ENCODE data around the gene PIGW. TPM values are rescaled to one million over a fixed set of nuclear protein-coding genes. Genes with fewer than 3 reads are reported as not detected.

PIGW gene
- total and polyA plus RNA-seq, 9 of the 15 experiments (the other 6 are each of a cell fraction or from before 2014, with no cell fraction given) = 9.5 to 33.9 (median 21.2) TPM

- TF ChIP-seq POLR2H (tag; IDR thresholded peaks at IDR 0.05; ENCODE audit: low read depth) (peak; percentile 86; the same call in 1 of the 2 replicates), ZC3H4 (CRISPR knock-in tag; IDR thresholded peaks at IDR 0.05; ENCODE audit: borderline replicate concordance) (peak; percentile 61; the same call in 1 of the 2 replicates), SAP30 (IDR thresholded peaks at IDR 0.05; ENCODE audit: borderline replicate concordance, insufficient read depth, low read depth, low read length, poor library complexity, severe bottlenecking) (no peak), SMAD4 (CRISPR knock-in tag; conservative IDR thresholded peaks at IDR 0.05) (0 out of 2 replicates have a peak, but pooled peaks have one; percentile 9), ZBTB7A (IDR thresholded peaks at IDR 0.05; ENCODE audit: borderline replicate concordance, control insufficient read depth, low read depth, low read length) (peak; percentile 72; the same call in 1 of the 2 replicates), ETV1 (tag; conservative IDR thresholded peaks at IDR 0.05; ENCODE audit: low read depth) (peak; percentile 18; the same call in 1 of the 2 replicates), ZNF274 (IDR thresholded peaks at IDR 0.05; ENCODE audit: borderline replicate concordance, low read depth, low read length) (no peak), FOXO4 (CRISPR knock-in tag; IDR thresholded peaks at IDR 0.05) (no peak), E2F8 (IDR thresholded peaks at IDR 0.05; ENCODE audit: low read depth, partially characterized antibody) (no peak), ZFX (CRISPR knock-in tag; IDR thresholded peaks at IDR 0.05) (peak; percentile 87)
- TF ChIP-seq, protein P1, sequence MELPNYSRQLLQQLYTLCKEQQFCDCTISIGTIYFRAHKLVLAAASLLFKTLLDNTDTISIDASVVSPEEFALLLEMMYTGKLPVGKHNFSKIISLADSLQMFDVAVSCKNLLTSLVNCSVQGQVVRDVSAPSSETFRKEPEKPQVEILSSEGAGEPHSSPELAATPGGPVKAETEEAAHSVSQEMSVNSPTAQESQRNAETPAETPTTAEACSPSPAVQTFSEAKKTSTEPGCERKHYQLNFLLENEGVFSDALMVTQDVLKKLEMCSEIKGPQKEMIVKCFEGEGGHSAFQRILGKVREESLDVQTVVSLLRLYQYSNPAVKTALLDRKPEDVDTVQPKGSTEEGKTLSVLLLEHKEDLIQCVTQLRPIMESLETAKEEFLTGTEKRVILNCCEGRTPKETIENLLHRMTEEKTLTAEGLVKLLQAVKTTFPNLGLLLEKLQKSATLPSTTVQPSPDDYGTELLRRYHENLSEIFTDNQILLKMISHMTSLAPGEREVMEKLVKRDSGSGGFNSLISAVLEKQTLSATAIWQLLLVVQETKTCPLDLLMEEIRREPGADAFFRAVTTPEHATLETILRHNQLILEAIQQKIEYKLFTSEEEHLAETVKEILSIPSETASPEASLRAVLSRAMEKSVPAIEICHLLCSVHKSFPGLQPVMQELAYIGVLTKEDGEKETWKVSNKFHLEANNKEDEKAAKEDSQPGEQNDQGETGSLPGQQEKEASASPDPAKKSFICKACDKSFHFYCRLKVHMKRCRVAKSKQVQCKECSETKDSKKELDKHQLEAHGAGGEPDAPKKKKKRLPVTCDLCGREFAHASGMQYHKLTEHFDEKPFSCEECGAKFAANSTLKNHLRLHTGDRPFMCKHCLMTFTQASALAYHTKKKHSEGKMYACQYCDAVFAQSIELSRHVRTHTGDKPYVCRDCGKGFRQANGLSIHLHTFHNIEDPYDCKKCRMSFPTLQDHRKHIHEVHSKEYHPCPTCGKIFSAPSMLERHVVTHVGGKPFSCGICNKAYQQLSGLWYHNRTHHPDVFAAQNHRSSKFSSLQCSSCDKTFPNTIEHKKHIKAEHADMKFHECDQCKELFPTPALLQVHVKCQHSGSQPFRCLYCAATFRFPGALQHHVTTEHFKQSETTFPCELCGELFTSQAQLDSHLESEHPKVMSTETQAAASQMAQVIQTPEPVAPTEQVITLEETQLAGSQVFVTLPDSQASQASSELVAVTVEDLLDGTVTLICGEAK (IDR thresholded peaks at IDR 0.05) = peak; percentile 58; the same call in 1 of the 2 replicates
- TF ChIP-seq, protein P1 (CRISPR knock-in tag; IDR thresholded peaks at IDR 0.05) = no peak
These were observed 9.7 kb downstream of the PIGW start, which contains the start of gene GGNBP2 (continued) for GRCh38 chr17:36544307-36545076.
